ENCODE data around the gene MAOB.

MAOB gene

GRCh38 chrX:43718081-43718480 is 164.2 kb downstream of the MAOB start:
- no peak for DNase-seq (ENCODE audit: low read depth in 2 of 2, low spot score in 1 of 2)

GRCh38 chrX:43717161-43717560 is 165.1 kb downstream of the MAOB start:
- no peak for DNase-seq (ENCODE audit: low read depth in 2 of 2, low spot score in 1 of 2)

GRCh38 chrX:43716696-43717095 is 165.6 kb downstream of the MAOB start:
- DNase-seq (ENCODE audit: low read depth in 2 of 2, low spot score in 1 of 2), result no peak
